Measurements from ENCODE around the gene HHAT. TPM values are rescaled to one million over a fixed set of nuclear protein-coding genes. Genes with fewer than 3 reads are reported as not detected.

HHAT gene
- polyA plus RNA-seq, 1 donor (not counting 4 experiments of a cell fraction or from before 2014, with no cell fraction given), result 3.8 TPM

DNA sequence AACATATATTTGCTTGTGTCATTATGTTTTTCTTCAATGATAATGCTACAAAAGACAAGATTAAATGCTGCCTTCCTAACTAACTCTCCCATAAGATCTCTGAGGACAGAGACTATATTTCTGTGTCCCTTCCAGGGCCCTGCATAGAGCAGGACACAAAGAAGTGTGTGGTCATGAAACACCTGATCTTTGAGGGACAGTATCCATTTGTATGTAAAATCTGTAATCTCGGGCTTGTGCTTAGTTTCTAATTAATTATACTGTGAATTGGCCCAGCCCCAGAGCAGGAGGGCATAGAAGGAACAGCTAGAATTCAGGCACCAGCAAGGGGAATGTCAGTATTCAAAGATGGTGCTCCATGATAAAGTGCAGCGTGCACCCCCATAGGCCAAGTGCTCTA, 374.9 kb downstream of the HHAT start:
- no peak for TF ChIP-seq EZH2 (IDR thresholded peaks at IDR 0.05; ENCODE audit: low read length)
- TF ChIP-seq, protein P1, sequence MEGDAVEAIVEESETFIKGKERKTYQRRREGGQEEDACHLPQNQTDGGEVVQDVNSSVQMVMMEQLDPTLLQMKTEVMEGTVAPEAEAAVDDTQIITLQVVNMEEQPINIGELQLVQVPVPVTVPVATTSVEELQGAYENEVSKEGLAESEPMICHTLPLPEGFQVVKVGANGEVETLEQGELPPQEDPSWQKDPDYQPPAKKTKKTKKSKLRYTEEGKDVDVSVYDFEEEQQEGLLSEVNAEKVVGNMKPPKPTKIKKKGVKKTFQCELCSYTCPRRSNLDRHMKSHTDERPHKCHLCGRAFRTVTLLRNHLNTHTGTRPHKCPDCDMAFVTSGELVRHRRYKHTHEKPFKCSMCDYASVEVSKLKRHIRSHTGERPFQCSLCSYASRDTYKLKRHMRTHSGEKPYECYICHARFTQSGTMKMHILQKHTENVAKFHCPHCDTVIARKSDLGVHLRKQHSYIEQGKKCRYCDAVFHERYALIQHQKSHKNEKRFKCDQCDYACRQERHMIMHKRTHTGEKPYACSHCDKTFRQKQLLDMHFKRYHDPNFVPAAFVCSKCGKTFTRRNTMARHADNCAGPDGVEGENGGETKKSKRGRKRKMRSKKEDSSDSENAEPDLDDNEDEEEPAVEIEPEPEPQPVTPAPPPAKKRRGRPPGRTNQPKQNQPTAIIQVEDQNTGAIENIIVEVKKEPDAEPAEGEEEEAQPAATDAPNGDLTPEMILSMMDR (optimal IDR thresholded peaks at IDR 0.05 in 1 of 3, IDR thresholded peaks at IDR 0.05 in 1 of 3, conservative IDR thresholded peaks at IDR 0.05 in 1 of 3; ENCODE audit: extremely low read depth in 1 of 3, insufficient read depth in 2 of 3, low read length in 3 of 3), result no peak
- dilution Hi-C loops (cut with MboI; ENCODE audit: extremely low pct_ligation_motif_present, low sequenced_read_pairs), result no loop called here
- DNase-seq (ENCODE audit: low read depth, low spot score) (no peak), FAIRE-seq (no peak)
- Histone ChIP-seq H3K27me3 (ENCODE audit: control insufficient read depth, extremely low read depth, insufficient read depth, low read length) (no peaks in the 10 kb centered on the region), H3K79me2 (ENCODE audit: control insufficient read depth, insufficient read depth, low read length) (no peaks in the 10 kb centered on the region), H3K36me3 (ENCODE audit: control insufficient read depth in 2 of 2, extremely low read depth in 1 of 2, insufficient read depth in 2 of 2, low read length in 2 of 2) (no peaks in the 10 kb centered on the region), H2AFZ (ENCODE audit: control insufficient read depth, low read length) (no peak overlapping the region), H3K9me3 (ENCODE audit: control insufficient read depth, low read depth, low read length) (no peaks in the 10 kb centered on the region), H3K9me1 (ENCODE audit: control insufficient read depth, extremely low read depth, insufficient read depth, low read length) (no peaks in the 10 kb centered on the region), H3K4me1 (ENCODE audit: control insufficient read depth, extremely low read depth, insufficient read depth, low read length) (no peaks in the 10 kb centered on the region), H3K4me3 (ENCODE audit: control insufficient read depth in 2 of 3, extremely low read depth in 1 of 3, insufficient read depth in 2 of 3, low read depth in 1 of 3, low read length in 3 of 3) (no peak overlapping the region), H3K9ac (ENCODE audit: control insufficient read depth, extremely low read depth, insufficient read depth, low read length) (no peak overlapping the region), H3K4me2 (ENCODE audit: control insufficient read depth, extremely low read depth, insufficient read depth, low read depth, low read length) (no peak overlapping the region), H3K27ac (ENCODE audit: control insufficient read depth, insufficient read depth, low read length) (no peak overlapping the region), H4K20me1 (ENCODE audit: control insufficient read depth, extremely low read depth, insufficient read depth, low read length) (no peaks in the 10 kb centered on the region)

DNA sequence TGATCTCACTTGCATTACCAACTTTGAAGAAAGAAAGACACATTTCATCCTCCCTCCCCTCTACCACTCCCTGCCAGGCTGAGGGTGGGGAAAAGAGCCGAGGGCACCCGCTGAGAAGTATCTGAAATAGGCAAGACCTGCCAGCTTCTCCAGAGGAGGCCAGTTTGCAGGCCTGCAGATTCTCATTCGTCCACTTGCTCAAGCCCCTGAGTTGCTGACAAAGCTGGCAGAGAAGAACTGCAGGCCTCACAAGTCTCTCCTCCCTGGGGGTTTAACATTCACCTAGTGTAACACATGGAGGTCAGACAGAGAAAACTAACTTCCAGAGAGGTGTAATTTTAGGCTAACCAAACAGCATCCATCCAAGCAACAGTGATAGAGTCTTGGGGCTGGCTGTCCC, 376.4 kb downstream of the HHAT start:
- no peak overlapping the region for H3K27ac ChIP-seq (ENCODE audit: control insufficient read depth, insufficient read depth, low read length)
- no peak for DNase-seq (ENCODE audit: low read depth, low spot score)
- H2AFZ ChIP-seq (ENCODE audit: control insufficient read depth, low read length), result no peak overlapping the region
- TF ChIP-seq, protein P1 (optimal IDR thresholded peaks at IDR 0.05 in 1 of 3, IDR thresholded peaks at IDR 0.05 in 1 of 3, conservative IDR thresholded peaks at IDR 0.05 in 1 of 3; ENCODE audit: extremely low read depth in 1 of 3, insufficient read depth in 2 of 3, low read length in 3 of 3), result no peak
- H3K36me3 ChIP-seq (ENCODE audit: control insufficient read depth in 2 of 2, extremely low read depth in 1 of 2, insufficient read depth in 2 of 2, low read length in 2 of 2), result no peaks in the 10 kb centered on the region
- no peaks in the 10 kb centered on the region for H3K9me3 ChIP-seq (ENCODE audit: control insufficient read depth, low read depth, low read length)
- H4K20me1 ChIP-seq (ENCODE audit: control insufficient read depth, extremely low read depth, insufficient read depth, low read length), result no peaks in the 10 kb centered on the region
- no peak overlapping the region for H3K4me2 ChIP-seq (ENCODE audit: control insufficient read depth, extremely low read depth, insufficient read depth, low read depth, low read length)
- H3K4me1 ChIP-seq (ENCODE audit: control insufficient read depth, extremely low read depth, insufficient read depth, low read length), result no peaks in the 10 kb centered on the region
- H3K79me2 ChIP-seq (ENCODE audit: control insufficient read depth, insufficient read depth, low read length), result no peaks in the 10 kb centered on the region
- no peaks in the 10 kb centered on the region for H3K27me3 ChIP-seq (ENCODE audit: control insufficient read depth, extremely low read depth, insufficient read depth, low read length)
- dilution Hi-C loops (cut with MboI; ENCODE audit: extremely low pct_ligation_motif_present, low sequenced_read_pairs), result no loop called here
- no peak for FAIRE-seq
- H3K9me1 ChIP-seq (ENCODE audit: control insufficient read depth, extremely low read depth, insufficient read depth, low read length), result no peaks in the 10 kb centered on the region
- no peak overlapping the region for H3K9ac ChIP-seq (ENCODE audit: control insufficient read depth, extremely low read depth, insufficient read depth, low read length)
- H3K4me3 ChIP-seq (ENCODE audit: control insufficient read depth in 2 of 3, extremely low read depth in 1 of 3, insufficient read depth in 2 of 3, low read depth in 1 of 3, low read length in 3 of 3), result no peak overlapping the region
